GM12878 (cell line): Measurements from ENCODE around the gene SPTBN1. TPM values are rescaled to one million over a fixed set of nuclear protein-coding genes. Genes with fewer than 3 reads are reported as not detected.

Source experiments
- ATAC-seq: fragments of 200-7000 bp; cut with Tn5 transposase; 3 replicates; pipeline ENCODE4 v1.9.1; 2020; ENCODE audit warnings: mild to moderate bottlenecking, moderate library complexity
- BruUV-seq: library from RNA; stranded (reverse); fragments of 400-500 nt; replicated peaks from 2 replicates; lab custom pipeline; 2021; lab: Mats Ljungman, UMichigan
- CTCF ChIA-PET: fragments of 300-600 bp; sonication (Branson Sonifier 250); formaldehyde crosslinking; extraction: SDS; loops from one replicate; lab custom pipeline; 2021; ENCODE audit warnings: inconsistent platforms; lab: Yijun Ruan, JAX
- POLR2A ChIA-PET: fragments of 350-600 bp; formaldehyde crosslinking; extraction: SDS; loops from one replicate; lab custom pipeline; 2021; ENCODE audit warnings: inconsistent platforms; lab: Charles Lee
- RAD21 ChIA-PET: fragments of 300-600 bp; sonication (Branson Sonifier 250); formaldehyde crosslinking; loops from one replicate; lab custom pipeline; 2023; ENCODE audit warnings: antibody characterized with exemption; ENCODE audit not compliant: unreplicated experiment; lab: Charles Lee
- SMC1A ChIA-PET: fragments of 300-600 bp; sonication (Branson Sonifier 250); formaldehyde crosslinking; loops from one replicate; lab custom pipeline; 2023; ENCODE audit not compliant: unreplicated experiment, uncharacterized antibody; lab: Charles Lee
- DNase-seq: peaks from one replicate; pipeline ENCODE4 v3.0.0-alpha.2; 2011; ENCODE audit warnings: low read depth, low spot score
- FAIRE-seq: peaks from 3 replicates; lab custom pipeline; 2011; peaks lifted over from hg19 to GRCh38; lab: Jason Lieb, UNC
- H2AFZ ChIP-seq: 2 replicates; pipeline ENCODE4 v1.6.0; 2011; ENCODE audit warnings: low read depth, low read length, control low read depth; ENCODE audit not compliant: control insufficient read depth
- H3K27ac ChIP-seq: 2 replicates; pipeline ENCODE4 v1.5.1; 2011; ENCODE audit warnings: control low read depth; ENCODE audit not compliant: control insufficient read depth, insufficient read depth
- H3K27me3 ChIP-seq, 2 experiments: replicated peaks in 1 of 2; 2 replicates each; pipeline versions ENCODE4 v1.6.0 to v1.6.1; 2011; ENCODE audit warnings: low read length in 1 of 2; ENCODE audit not compliant: control insufficient read depth in 2 of 2, insufficient read depth in 2 of 2
- H3K36me3 ChIP-seq, 2 experiments: 2 replicates each; pipeline ENCODE4 v1.5.1; 2011; ENCODE audit warnings: low read length in 1 of 2; ENCODE audit not compliant: control insufficient read depth in 2 of 2, insufficient read depth in 2 of 2
- H3K4me1 ChIP-seq: 2 replicates; pipeline ENCODE4 v1.6.1; 2011; ENCODE audit warnings: mild to moderate bottlenecking, low read length, moderate library complexity, mixed read lengths; ENCODE audit not compliant: control insufficient read depth, insufficient read depth
- H3K4me2 ChIP-seq: 2 replicates; pipeline ENCODE4 v1.6.0; 2011; ENCODE audit warnings: control low read depth; ENCODE audit not compliant: control insufficient read depth, insufficient read depth
- H3K4me3 ChIP-seq: fragments of 200-600 bp; sonication (generic); 2 replicates; pipeline ENCODE4 v1.5.1; 2016
- H3K79me2 ChIP-seq: 2 replicates; pipeline ENCODE4 v1.6.0; 2011; ENCODE audit warnings: low read length; ENCODE audit not compliant: control insufficient read depth, insufficient read depth
- H3K9ac ChIP-seq: 2 replicates; pipeline ENCODE4 v1.8.0; 2011; ENCODE audit warnings: low read length, control low read depth, mixed read lengths; ENCODE audit not compliant: control insufficient read depth, insufficient read depth
- H3K9me3 ChIP-seq: replicated peaks from 3 replicates; pipeline ENCODE4 v1.5.1; 2011; ENCODE audit warnings: mild to moderate bottlenecking, low read length; ENCODE audit not compliant: control insufficient read depth, insufficient read depth
- H4K20me1 ChIP-seq: 2 replicates; pipeline ENCODE4 v1.6.0; 2011; ENCODE audit not compliant: control insufficient read depth, insufficient read depth
- BRCA1 ChIP-seq: IDR thresholded peaks from 2 replicates; pipeline ENCODE4 v1.6.1; 2011; ENCODE audit warnings: low read depth, low read length, improper control_type of control experiment
- CBX5 ChIP-seq: sonication (generic); IDR thresholded peaks from 2 replicates; pipeline ENCODE4 v1.6.1; 2016; ENCODE audit warnings: low read depth, moderate library complexity, mild to moderate bottlenecking, inconsistent platforms
- CEBPZ ChIP-seq: fragments of 150-350 bp; IDR thresholded peaks from 2 replicates; pipeline ENCODE4 v1.6.1; 2016; ENCODE audit warnings: low read depth, low read length
- CREB1 ChIP-seq: IDR thresholded peaks from 2 replicates; pipeline ENCODE4 v1.6.1; 2012; ENCODE audit warnings: low read depth, mild to moderate bottlenecking, inconsistent platforms
- DPF2 ChIP-seq: fragments of 450-650 bp; IDR thresholded peaks from 2 replicates; pipeline ENCODE4 v1.6.1; 2017; ENCODE audit warnings: mild to moderate bottlenecking
- FOS ChIP-seq: IDR thresholded peaks from 3 replicates; pipeline ENCODE4 v1.6.1; 2011; ENCODE audit warnings: borderline replicate concordance; ENCODE audit not compliant: insufficient read length; ENCODE audit errors: extremely low read depth
- HDAC2 ChIP-seq: fragments of 200-600 bp; sonication (generic); IDR thresholded peaks from 2 replicates; pipeline ENCODE4 v1.6.1; 2017
- JUNB ChIP-seq: IDR thresholded peaks from 2 replicates; pipeline ENCODE4 v1.6.1; 2016; ENCODE audit warnings: antibody characterized with exemption, mild to moderate bottlenecking
- MXI1 ChIP-seq: fragments of 150-350 bp; IDR thresholded peaks from 2 replicates; pipeline ENCODE4 v1.6.1; 2011; ENCODE audit warnings: low read depth, mild to moderate bottlenecking, inconsistent platforms, low read length, improper control_type of control experiment
- MYC ChIP-seq: IDR thresholded peaks from 2 replicates; pipeline ENCODE4 v1.6.1; 2011; ENCODE audit warnings: mild to moderate bottlenecking, low read length, moderate library complexity, inconsistent platforms; ENCODE audit not compliant: insufficient read depth, insufficient replicate concordance, insufficient read length, severe bottlenecking
- NFIC ChIP-seq: IDR thresholded peaks from 2 replicates; pipeline ENCODE4 v1.6.1; 2012; ENCODE audit warnings: low read depth, mild to moderate bottlenecking, inconsistent platforms, low read length, moderate library complexity
- NFYA ChIP-seq: IDR thresholded peaks from 2 replicates; pipeline ENCODE4 v1.6.1; 2011; ENCODE audit warnings: low read depth, mild to moderate bottlenecking, low read length, improper control_type of control experiment, borderline replicate concordance
- PKNOX1 ChIP-seq: fragments of 450-650 bp; IDR thresholded peaks from 2 replicates; pipeline ENCODE4 v1.6.1; 2016; ENCODE audit warnings: mild to moderate bottlenecking
- POU2F2 ChIP-seq: IDR thresholded peaks from 3 replicates; pipeline ENCODE4 v1.6.1; 2011; ENCODE audit warnings: low read depth, mild to moderate bottlenecking, low read length, borderline replicate concordance
- STAT3 ChIP-seq: IDR thresholded peaks from 2 replicates; pipeline ENCODE4 v1.6.1; 2011; ENCODE audit warnings: low read depth, low read length, improper control_type of control experiment
- ZNF274 ChIP-seq: IDR thresholded peaks from one replicate; pipeline ENCODE4 v1.8.0; 2011; ENCODE audit not compliant: insufficient read length, insufficient read depth
- ZNF592 ChIP-seq: fragments of 450-650 bp; IDR thresholded peaks from 2 replicates; pipeline ENCODE4 v1.6.1; 2017; ENCODE audit warnings: mild to moderate bottlenecking, moderate library complexity
- WGBS: methylation state at CpG from one replicate; pipeline ENCODE4 v1.1.6; 2016; ENCODE audit warnings: low lambda C conversion rate; ENCODE audit not compliant: insufficient replicate concordance, insufficient coverage; ENCODE audit errors: missing lambda C conversion rate; 5-methylcytosine and 5-hydroxymethylcytosine counted together
- in situ Hi-C: fragments of 300-500 bp; cut with MboI; formaldehyde crosslinking; loops from 9 replicates; pipeline ENCODE4 v1.14.3; 2018; ENCODE audit warnings: mixed read lengths
- intact Hi-C: fragments of 100-400 bp; cut with micrococcal nuclease; formaldehyde crosslinking; loops from one replicate; pipeline ENCODE4 v1.14.2; 2022; ENCODE audit not compliant: unreplicated experiment
- polyA plus RNA-seq, 11 experiments: library from polyadenylated mRNA; depleted of rRNA in 4 of 11; unstranded in 6 of 11; stranded (reverse) in 5 of 11; fragments of >200 nt; fragmentation: Nextera tagmentation in 4 of 11; fragmentation: Illumina TruSeq in 1 of 11; extraction: Ambion mirVana in 4 of 11; extraction: Trizol in 1 of 11; gene quantifications; 1 replicate in 1 of 11; 2 replicates in 10 of 11; pipeline versions ENCODE4 v1.2.1 to v1.2.3, GENCODE V29; 2011 to 2016; ENCODE audit warnings: inconsistent platforms in 2 of 11, missing spikeins in 2 of 11, low read depth in 1 of 11
- total RNA-seq, 4 experiments: library from RNA; depleted of rRNA in 3 of 4; stranded (reverse); fragments of >200 nt in 3 of 4; fragmentation: Illumina TruSeq in 1 of 4; extraction: Trizol in 1 of 4; gene quantifications; 2 replicates each; pipeline versions ENCODE4 v1.2.1 to v1.2.3, GENCODE V29; 2013 to 2021

SPTBN1 gene
- total and polyA plus RNA-seq, 10 of the 15 experiments (the other 5 are each of a cell fraction or from before 2014, with no cell fraction given), result 20.6 to 154 (median 76.7) TPM

- Histone ChIP-seq H3K9me3 (no peaks in the 10 kb centered on the region), H3K9ac (no peak overlapping the region), H3K36me3 (no peaks in the 10 kb centered on the region), H3K4me1 (no peaks in the 10 kb centered on the region), H3K79me2 (no peaks in the 10 kb centered on the region), H3K27me3 (no peaks in the 10 kb centered on the region), H4K20me1 (no peaks in the 10 kb centered on the region), H3K4me3 (no peak overlapping the region), H3K4me2 (no peak overlapping the region), H2AFZ (no peak overlapping the region), H3K27ac (no peak overlapping the region)
- ChIA-PET POLR2A (no interaction called here), RAD21 (no interaction called here), SMC1A (interaction anchor here (1.0 to 2.0 kb wide), 2 partner anchors 9 to 14 kb away, joined by 4 to 8 read pairs; no protein-coding TSS in a partner anchor), CTCF (interaction anchor here (2.5 to 2.9 kb wide), 2 partner anchors 12 to 213 kb away, joined by 12 read pairs; no protein-coding TSS in a partner anchor)
- in situ Hi-C loops (no loop called here), intact Hi-C loops (no loop called here)
- ATAC-seq (no peak), DNase-seq (no peak), FAIRE-seq (no peak)
- WGBS, result 24% methylated on average over 2 of the region's 2 CpGs
- BruUV-seq, result no TSS peak
- TF ChIP-seq MYC (no peak), JUNB (no peak), CBX5 (no peak), BRCA1 (no peak), HDAC2 (no peak), DPF2 (no peak), POU2F2 (no peak), STAT3 (no peak), NFIC (no peak), PKNOX1 (no peak), CREB1 (no peak), CEBPZ (no peak), MXI1 (no peak), NFYA (no peak), FOS (no peak), ZNF274 (no peak), ZNF592 (no peak)
Measured at GRCh38 chr2:54490863-54491262, 34.7 kb downstream of the SPTBN1 start.
